WTC11 (cell line): Measurements from ENCODE around the gene PWP2. TPM values are rescaled to one million over a fixed set of nuclear protein-coding genes. Genes with fewer than 3 reads are reported as not detected.

ENCODE experiments used
- ATAC-seq: fragments of 200-7000 bp; cut with Tn5 transposase; 2 replicates; pipeline ENCODE4 v1.10.0; 2021; ENCODE audit warnings: mild to moderate bottlenecking, moderate library complexity
- CTCF ChIA-PET: fragments of 300-600 bp; sonication (Branson Sonifier 250); formaldehyde crosslinking; loops from one replicate; lab custom pipeline; 2021; ENCODE audit warnings: antibody characterized with exemption; lab: Charles Lee
- POLR2A ChIA-PET: fragments of 350-600 bp; sonication (Branson Sonifier 250); formaldehyde crosslinking; loops from one replicate; lab custom pipeline; 2021; ENCODE audit warnings: antibody characterized with exemption; lab: Charles Lee
- DNase-seq: peaks from one replicate; pipeline ENCODE4 v3.0.0; 2021; ENCODE audit warnings: low spot score
- H3K27ac Mint-ChIP-seq: 2 replicates; pipeline ENCODE4 v1.8.0; 2021; ENCODE audit warnings: mixed read lengths
- H3K27me3 Mint-ChIP-seq: 2 replicates; pipeline ENCODE4 v1.8.0; 2021; ENCODE audit warnings: low read depth, mild to moderate bottlenecking, moderate library complexity, mixed read lengths
- H3K36me3 Mint-ChIP-seq: 2 replicates; pipeline ENCODE4 v1.8.0; 2021; ENCODE audit warnings: mixed read lengths
- H3K4me1 Mint-ChIP-seq: 2 replicates; pipeline ENCODE4 v1.8.0; 2022; ENCODE audit warnings: mixed read lengths
- H3K4me3 Mint-ChIP-seq: 2 replicates; pipeline ENCODE4 v1.8.0; 2021; ENCODE audit warnings: mild to moderate bottlenecking, moderate library complexity, mixed read lengths
- H3K9me3 Mint-ChIP-seq: 2 replicates; pipeline ENCODE4 v1.8.0; 2021; ENCODE audit warnings: mixed read lengths
- EMX1 ChIP-seq: fragments of 250-450 bp; sonication (Bioruptor Pico); IDR thresholded peaks from 2 replicates; pipeline ENCODE4 v1.8.0; 2021; ENCODE audit warnings: mild to moderate bottlenecking
- ETV6 ChIP-seq: sonication (generic); formaldehyde crosslinking; IDR thresholded peaks from 2 replicates; pipeline ENCODE4 v1.8.1; 2022; ENCODE audit warnings: mild to moderate bottlenecking, missing genetic modification reagents
- FOXJ3 ChIP-seq: sonication (generic); formaldehyde crosslinking; IDR thresholded peaks from 2 replicates; pipeline ENCODE4 v1.9.0; 2021; ENCODE audit warnings: missing genetic modification reagents, mild to moderate bottlenecking, borderline replicate concordance
- FOXP1 ChIP-seq: sonication (generic); formaldehyde crosslinking; IDR thresholded peaks from 2 replicates; pipeline ENCODE4 v1.8.0; 2022; ENCODE audit warnings: missing genetic modification reagents, mild to moderate bottlenecking, moderate library complexity, borderline replicate concordance
- MXD4 ChIP-seq: fragments of 250-450 bp; sonication (Bioruptor Pico); IDR thresholded peaks from 2 replicates; pipeline ENCODE4 v1.8.0; 2021; ENCODE audit warnings: mild to moderate bottlenecking, moderate library complexity, borderline replicate concordance
- NFATC4 ChIP-seq: fragments of 250-450 bp; sonication (Bioruptor Pico); IDR thresholded peaks from 2 replicates; pipeline ENCODE4 v1.9.0; 2021; ENCODE audit warnings: mild to moderate bottlenecking
- NFE2L1 ChIP-seq: sonication (generic); formaldehyde crosslinking; IDR thresholded peaks from 2 replicates; pipeline ENCODE4 v1.8.1; 2023; ENCODE audit warnings: missing genetic modification reagents
- NR2C2 ChIP-seq: sonication (generic); formaldehyde crosslinking; IDR thresholded peaks from 2 replicates; pipeline ENCODE4 v1.8.0; 2022; ENCODE audit warnings: mild to moderate bottlenecking, missing genetic modification reagents
- OVOL2 ChIP-seq: fragments of 250-450 bp; sonication (Bioruptor Pico); IDR thresholded peaks from 2 replicates; pipeline ENCODE4 v1.9.0; 2021; ENCODE audit warnings: mild to moderate bottlenecking, borderline replicate concordance
- SMAD3 ChIP-seq: sonication (generic); formaldehyde crosslinking; IDR thresholded peaks from 2 replicates; pipeline ENCODE4 v1.8.0; 2022; ENCODE audit warnings: missing genetic modification reagents, mild to moderate bottlenecking, borderline replicate concordance
- SP1 ChIP-seq: sonication (generic); formaldehyde crosslinking; conservative IDR thresholded peaks from 2 replicates; pipeline ENCODE4 v1.8.1; 2022; ENCODE audit warnings: missing genetic modification reagents
- TP53 ChIP-seq: sonication (generic); formaldehyde crosslinking; IDR thresholded peaks from 2 replicates; pipeline ENCODE4 v1.8.1; 2023; ENCODE audit warnings: mild to moderate bottlenecking, missing genetic modification reagents
- ZNF138 ChIP-seq: sonication (generic); formaldehyde crosslinking; conservative IDR thresholded peaks from 2 replicates; pipeline ENCODE4 v1.8.1; 2022; ENCODE audit warnings: mild to moderate bottlenecking, moderate library complexity, missing genetic modification reagents
- ZNF219 ChIP-seq: sonication (generic); formaldehyde crosslinking; IDR thresholded peaks from 2 replicates; pipeline ENCODE4 v1.8.0; 2023; ENCODE audit warnings: missing genetic modification reagents, mild to moderate bottlenecking, borderline replicate concordance
- ZNF671 ChIP-seq: fragments of 250-450 bp; sonication (Bioruptor Pico); IDR thresholded peaks from 2 replicates; pipeline ENCODE4 v1.8.0; 2021; ENCODE audit warnings: mild to moderate bottlenecking
- total RNA-seq: library from RNA; stranded (reverse); gene quantifications from 3 replicates; pipeline ENCODE4 v1.2.3, GENCODE V29; 2021
- TF ChIP-seq, protein P1 (sequence below): fragments of 250-450 bp; sonication (Bioruptor Pico); IDR thresholded peaks from 2 replicates; pipeline ENCODE4 v2.1.2; 2022; ENCODE audit warnings: mild to moderate bottlenecking, moderate library complexity
- TF ChIP-seq, protein P2 (sequence below): sonication (generic); formaldehyde crosslinking; IDR thresholded peaks from 2 replicates; pipeline ENCODE4 v1.8.1; 2023; ENCODE audit warnings: mild to moderate bottlenecking, missing genetic modification reagents, moderate library complexity
- TF ChIP-seq, protein P3 (sequence below): sonication (generic); formaldehyde crosslinking; IDR thresholded peaks from 2 replicates; pipeline ENCODE4 v1.8.0; 2022; ENCODE audit warnings: mild to moderate bottlenecking, missing genetic modification reagents
- TF ChIP-seq, protein P4 (sequence below): sonication (generic); formaldehyde crosslinking; IDR thresholded peaks from 2 replicates; pipeline ENCODE4 v1.8.0; 2023; ENCODE audit warnings: mild to moderate bottlenecking, missing genetic modification reagents
- TF ChIP-seq, protein P5 (sequence below): sonication (generic); formaldehyde crosslinking; IDR thresholded peaks from 2 replicates; pipeline ENCODE4 v1.8.1; 2023; ENCODE audit warnings: mild to moderate bottlenecking, missing genetic modification reagents, moderate library complexity
- TF ChIP-seq, protein P6 (sequence below): sonication (generic); formaldehyde crosslinking; IDR thresholded peaks from 2 replicates; pipeline ENCODE4 v1.8.0; 2022; ENCODE audit warnings: mild to moderate bottlenecking, missing genetic modification reagents
- TF ChIP-seq, protein P7 (sequence below): sonication (generic); formaldehyde crosslinking; IDR thresholded peaks from 2 replicates; pipeline ENCODE4 v1.8.0; 2023; ENCODE audit warnings: missing genetic modification reagents
- TF ChIP-seq, protein P8 (sequence below): sonication (generic); formaldehyde crosslinking; IDR thresholded peaks from 2 replicates; pipeline ENCODE4 v1.8.1; 2023; ENCODE audit warnings: mild to moderate bottlenecking, missing genetic modification reagents

PWP2 gene
- total RNA-seq, 1 experiment from 2014 or later, result 41.6 TPM

DNA sequence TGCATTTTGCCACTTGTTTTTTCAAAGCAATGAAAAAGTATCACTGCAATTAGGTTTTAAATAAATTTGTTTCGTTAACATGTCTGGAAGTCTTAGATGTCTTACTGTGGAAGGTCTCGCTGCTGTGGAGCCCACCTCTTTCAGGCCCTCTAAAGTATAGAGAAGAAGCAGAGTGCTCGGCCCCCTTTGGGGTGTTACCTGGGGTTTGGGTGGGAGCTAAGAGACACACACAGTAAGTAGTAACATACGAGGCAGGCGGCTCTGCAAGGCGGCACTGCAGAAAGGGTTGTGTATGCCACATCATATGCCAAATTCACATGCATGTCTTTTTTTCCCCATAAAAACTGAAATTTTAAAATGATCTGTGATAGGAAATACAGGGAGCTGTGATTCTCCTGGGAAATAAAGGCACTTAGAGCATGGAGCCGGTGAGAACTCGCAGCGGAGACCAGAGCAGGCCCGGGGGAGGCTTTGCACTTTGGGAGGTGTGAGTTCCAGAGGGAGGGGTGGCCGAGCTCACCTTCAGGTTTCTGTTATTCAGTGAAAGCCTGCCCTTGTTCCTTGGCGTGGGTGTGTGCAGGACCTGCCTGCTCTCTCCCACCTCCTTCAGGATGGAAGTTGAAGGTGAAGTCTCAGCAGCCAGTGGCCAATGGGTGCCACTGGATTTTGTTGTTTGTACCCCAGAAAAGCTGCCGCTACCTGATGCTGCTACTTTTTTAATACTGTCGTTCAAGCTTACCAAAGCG is 35.7 kb upstream of the PWP2 start:
- no peaks in the 10 kb centered on the region for H3K9me3 Mint-ChIP-seq
- H3K4me3 Mint-ChIP-seq, result no peak overlapping the region
- DNase-seq, result no peak
- ChIA-PET CTCF (interaction anchor here (1.0 to 1.2 kb wide), 4 partner anchors 14 to 58 kb away, joined by 3 to 4 read pairs (median 4); no protein-coding TSS in a partner anchor), POLR2A (no interaction called here)
- TF ChIP-seq, protein P1, sequence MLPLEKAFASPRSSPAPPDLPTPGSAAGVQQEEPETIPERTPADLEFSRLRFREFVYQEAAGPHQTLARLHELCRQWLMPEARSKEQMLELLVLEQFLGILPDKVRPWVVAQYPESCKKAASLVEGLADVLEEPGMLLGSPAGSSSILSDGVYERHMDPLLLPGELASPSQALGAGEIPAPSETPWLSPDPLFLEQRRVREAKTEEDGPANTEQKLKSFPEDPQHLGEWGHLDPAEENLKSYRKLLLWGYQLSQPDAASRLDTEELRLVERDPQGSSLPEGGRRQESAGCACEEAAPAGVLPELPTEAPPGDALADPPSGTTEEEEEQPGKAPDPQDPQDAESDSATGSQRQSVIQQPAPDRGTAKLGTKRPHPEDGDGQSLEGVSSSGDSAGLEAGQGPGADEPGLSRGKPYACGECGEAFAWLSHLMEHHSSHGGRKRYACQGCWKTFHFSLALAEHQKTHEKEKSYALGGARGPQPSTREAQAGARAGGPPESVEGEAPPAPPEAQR, result no peak
- no peak for TF ChIP-seq ZNF138 (CRISPR knock-in tag)
- TF ChIP-seq ZNF671 (CRISPR knock-in tag), result no peak
- TF ChIP-seq, protein P2, sequence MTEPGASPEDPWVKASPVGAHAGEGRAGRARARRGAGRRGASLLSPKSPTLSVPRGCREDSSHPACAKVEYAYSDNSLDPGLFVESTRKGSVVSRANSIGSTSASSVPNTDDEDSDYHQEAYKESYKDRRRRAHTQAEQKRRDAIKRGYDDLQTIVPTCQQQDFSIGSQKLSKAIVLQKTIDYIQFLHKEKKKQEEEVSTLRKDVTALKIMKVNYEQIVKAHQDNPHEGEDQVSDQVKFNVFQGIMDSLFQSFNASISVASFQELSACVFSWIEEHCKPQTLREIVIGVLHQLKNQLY (CRISPR knock-in tag), result no peak
- no peak for TF ChIP-seq NR2C2
- TF ChIP-seq, protein P3, sequence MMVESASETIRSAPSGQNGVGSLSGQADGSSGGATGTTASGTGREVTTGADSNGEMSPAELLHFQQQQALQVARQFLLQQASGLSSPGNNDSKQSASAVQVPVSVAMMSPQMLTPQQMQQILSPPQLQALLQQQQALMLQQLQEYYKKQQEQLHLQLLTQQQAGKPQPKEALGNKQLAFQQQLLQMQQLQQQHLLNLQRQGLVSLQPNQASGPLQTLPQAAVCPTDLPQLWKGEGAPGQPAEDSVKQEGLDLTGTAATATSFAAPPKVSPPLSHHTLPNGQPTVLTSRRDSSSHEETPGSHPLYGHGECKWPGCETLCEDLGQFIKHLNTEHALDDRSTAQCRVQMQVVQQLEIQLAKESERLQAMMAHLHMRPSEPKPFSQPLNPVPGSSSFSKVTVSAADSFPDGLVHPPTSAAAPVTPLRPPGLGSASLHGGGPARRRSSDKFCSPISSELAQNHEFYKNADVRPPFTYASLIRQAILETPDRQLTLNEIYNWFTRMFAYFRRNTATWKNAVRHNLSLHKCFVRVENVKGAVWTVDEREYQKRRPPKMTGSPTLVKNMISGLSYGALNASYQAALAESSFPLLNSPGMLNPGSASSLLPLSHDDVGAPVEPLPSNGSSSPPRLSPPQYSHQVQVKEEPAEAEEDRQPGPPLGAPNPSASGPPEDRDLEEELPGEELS (CRISPR knock-in tag), result no peak
- TF ChIP-seq EMX1 (CRISPR knock-in tag), result no peak
- TF ChIP-seq, protein P4, sequence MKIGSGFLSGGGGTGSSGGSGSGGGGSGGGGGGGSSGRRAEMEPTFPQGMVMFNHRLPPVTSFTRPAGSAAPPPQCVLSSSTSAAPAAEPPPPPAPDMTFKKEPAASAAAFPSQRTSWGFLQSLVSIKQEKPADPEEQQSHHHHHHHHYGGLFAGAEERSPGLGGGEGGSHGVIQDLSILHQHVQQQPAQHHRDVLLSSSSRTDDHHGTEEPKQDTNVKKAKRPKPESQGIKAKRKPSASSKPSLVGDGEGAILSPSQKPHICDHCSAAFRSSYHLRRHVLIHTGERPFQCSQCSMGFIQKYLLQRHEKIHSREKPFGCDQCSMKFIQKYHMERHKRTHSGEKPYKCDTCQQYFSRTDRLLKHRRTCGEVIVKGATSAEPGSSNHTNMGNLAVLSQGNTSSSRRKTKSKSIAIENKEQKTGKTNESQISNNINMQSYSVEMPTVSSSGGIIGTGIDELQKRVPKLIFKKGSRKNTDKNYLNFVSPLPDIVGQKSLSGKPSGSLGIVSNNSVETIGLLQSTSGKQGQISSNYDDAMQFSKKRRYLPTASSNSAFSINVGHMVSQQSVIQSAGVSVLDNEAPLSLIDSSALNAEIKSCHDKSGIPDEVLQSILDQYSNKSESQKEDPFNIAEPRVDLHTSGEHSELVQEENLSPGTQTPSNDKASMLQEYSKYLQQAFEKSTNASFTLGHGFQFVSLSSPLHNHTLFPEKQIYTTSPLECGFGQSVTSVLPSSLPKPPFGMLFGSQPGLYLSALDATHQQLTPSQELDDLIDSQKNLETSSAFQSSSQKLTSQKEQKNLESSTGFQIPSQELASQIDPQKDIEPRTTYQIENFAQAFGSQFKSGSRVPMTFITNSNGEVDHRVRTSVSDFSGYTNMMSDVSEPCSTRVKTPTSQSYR (CRISPR knock-in tag), result no peak
- no peak for TF ChIP-seq ZNF219 (CRISPR knock-in tag)
- no peak for TF ChIP-seq NFE2L1 (CRISPR knock-in tag)
- TF ChIP-seq FOXJ3 (CRISPR knock-in tag), result no peak
- 0 out of 2 replicates have a peak overlapping the region, but pooled peaks have one; percentile 11 for H3K27ac Mint-ChIP-seq
- peaks cover 5% of the 10 kb centered on the region; the same call in 1 of the 2 replicates for H3K4me1 Mint-ChIP-seq
- H3K36me3 Mint-ChIP-seq, result peaks cover 24% of the 10 kb centered on the region
- H3K27me3 Mint-ChIP-seq, result no peaks in the 10 kb centered on the region
- peak; percentile 73 for ATAC-seq

DNA sequence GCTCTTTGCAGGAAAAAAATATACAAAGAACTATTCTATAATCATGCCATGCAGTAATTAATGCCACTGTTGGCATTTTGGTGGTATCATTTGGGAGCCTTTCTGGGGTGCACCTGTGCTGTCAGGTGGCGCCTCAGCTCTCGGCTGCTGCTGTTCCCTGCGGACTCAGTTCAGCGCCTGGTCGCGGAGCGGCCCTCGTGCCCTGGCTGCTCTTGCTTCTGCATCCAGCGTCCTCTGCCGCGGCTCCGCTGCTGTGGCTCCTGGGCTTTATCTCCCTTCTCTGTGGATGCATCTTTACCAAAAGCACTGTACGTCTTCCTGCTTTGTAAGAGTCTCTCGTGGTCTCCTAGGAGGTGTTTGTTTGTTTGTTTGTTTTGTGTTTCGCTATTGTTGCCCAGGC is 35.1 kb upstream of the PWP2 start:
- DNase-seq, result no peak
- POLR2A ChIA-PET, result no interaction called here
- TF ChIP-seq OVOL2 (CRISPR knock-in tag) (no peak), ETV6 (CRISPR knock-in tag) (no peak), FOXP1 (CRISPR knock-in tag) (no peak), FOXJ3 (CRISPR knock-in tag) (no peak), SP1 (CRISPR knock-in tag) (no peak), TP53 (CRISPR knock-in tag) (no peak), SMAD3 (CRISPR knock-in tag) (no peak), MXD4 (CRISPR knock-in tag) (no peak), NFATC4 (CRISPR knock-in tag) (no peak)
- TF ChIP-seq, protein P5, sequence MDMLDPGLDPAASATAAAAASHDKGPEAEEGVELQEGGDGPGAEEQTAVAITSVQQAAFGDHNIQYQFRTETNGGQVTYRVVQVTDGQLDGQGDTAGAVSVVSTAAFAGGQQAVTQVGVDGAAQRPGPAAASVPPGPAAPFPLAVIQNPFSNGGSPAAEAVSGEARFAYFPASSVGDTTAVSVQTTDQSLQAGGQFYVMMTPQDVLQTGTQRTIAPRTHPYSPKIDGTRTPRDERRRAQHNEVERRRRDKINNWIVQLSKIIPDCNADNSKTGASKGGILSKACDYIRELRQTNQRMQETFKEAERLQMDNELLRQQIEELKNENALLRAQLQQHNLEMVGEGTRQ, result no peak
- TF ChIP-seq, protein P6, sequence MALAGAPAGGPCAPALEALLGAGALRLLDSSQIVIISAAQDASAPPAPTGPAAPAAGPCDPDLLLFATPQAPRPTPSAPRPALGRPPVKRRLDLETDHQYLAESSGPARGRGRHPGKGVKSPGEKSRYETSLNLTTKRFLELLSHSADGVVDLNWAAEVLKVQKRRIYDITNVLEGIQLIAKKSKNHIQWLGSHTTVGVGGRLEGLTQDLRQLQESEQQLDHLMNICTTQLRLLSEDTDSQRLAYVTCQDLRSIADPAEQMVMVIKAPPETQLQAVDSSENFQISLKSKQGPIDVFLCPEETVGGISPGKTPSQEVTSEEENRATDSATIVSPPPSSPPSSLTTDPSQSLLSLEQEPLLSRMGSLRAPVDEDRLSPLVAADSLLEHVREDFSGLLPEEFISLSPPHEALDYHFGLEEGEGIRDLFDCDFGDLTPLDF (CRISPR knock-in tag), result no peak
- TF ChIP-seq, protein P7, sequence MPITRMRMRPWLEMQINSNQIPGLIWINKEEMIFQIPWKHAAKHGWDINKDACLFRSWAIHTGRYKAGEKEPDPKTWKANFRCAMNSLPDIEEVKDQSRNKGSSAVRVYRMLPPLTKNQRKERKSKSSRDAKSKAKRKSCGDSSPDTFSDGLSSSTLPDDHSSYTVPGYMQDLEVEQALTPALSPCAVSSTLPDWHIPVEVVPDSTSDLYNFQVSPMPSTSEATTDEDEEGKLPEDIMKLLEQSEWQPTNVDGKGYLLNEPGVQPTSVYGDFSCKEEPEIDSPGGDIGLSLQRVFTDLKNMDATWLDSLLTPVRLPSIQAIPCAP, result no peak
- TF ChIP-seq, protein P8, sequence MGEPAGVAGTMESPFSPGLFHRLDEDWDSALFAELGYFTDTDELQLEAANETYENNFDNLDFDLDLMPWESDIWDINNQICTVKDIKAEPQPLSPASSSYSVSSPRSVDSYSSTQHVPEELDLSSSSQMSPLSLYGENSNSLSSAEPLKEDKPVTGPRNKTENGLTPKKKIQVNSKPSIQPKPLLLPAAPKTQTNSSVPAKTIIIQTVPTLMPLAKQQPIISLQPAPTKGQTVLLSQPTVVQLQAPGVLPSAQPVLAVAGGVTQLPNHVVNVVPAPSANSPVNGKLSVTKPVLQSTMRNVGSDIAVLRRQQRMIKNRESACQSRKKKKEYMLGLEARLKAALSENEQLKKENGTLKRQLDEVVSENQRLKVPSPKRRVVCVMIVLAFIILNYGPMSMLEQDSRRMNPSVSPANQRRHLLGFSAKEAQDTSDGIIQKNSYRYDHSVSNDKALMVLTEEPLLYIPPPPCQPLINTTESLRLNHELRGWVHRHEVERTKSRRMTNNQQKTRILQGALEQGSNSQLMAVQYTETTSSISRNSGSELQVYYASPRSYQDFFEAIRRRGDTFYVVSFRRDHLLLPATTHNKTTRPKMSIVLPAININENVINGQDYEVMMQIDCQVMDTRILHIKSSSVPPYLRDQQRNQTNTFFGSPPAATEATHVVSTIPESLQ (CRISPR knock-in tag), result no peak

More for the DNA sequence above, 35.1 kb upstream of the PWP2 start:
- Mint-ChIP-seq H3K36me3 (peaks cover 26% of the 10 kb centered on the region), H3K4me1 (peaks cover 2% of the 10 kb centered on the region; the same call in 1 of the 2 replicates), H3K9me3 (no peaks in the 10 kb centered on the region), H3K27ac (peak overlapping the region; percentile 69; the same call in 1 of the 2 replicates), H3K4me3 (no peak overlapping the region), H3K27me3 (no peaks in the 10 kb centered on the region)
- CTCF ChIA-PET, result interaction anchor here (1.0 to 1.2 kb wide), 3 partner anchors 15 to 58 kb away, joined by 3 to 4 read pairs (median 3); no protein-coding TSS in a partner anchor
- no peak for ATAC-seq
